Suprapubic skin (tissue), 3 donors: Measurements from ENCODE around the gene NCL.

Experiments
- EP300 ChIP-seq: sonication (generic); formaldehyde crosslinking; IDR thresholded peaks from one replicate; pipeline ENCODE4 v1.6.1; 2017; ENCODE audit warnings: antibody characterized with exemption
- POLR2A ChIP-seq, 2 donors: fragments of 450-650 bp; IDR thresholded peaks; one replicate each; pipeline ENCODE4 v1.6.1; 2017; ENCODE audit warnings: antibody characterized with exemption in 2 of 2, mild to moderate bottlenecking in 2 of 2, moderate library complexity in 2 of 2
- TF ChIP-seq, protein P1 (sequence below), 2 donors: fragments of 200-600 bp in 1 of 2; fragments of 450-650 bp in 1 of 2; sonication (generic) in 1 of 2; IDR thresholded peaks; one replicate each; pipeline ENCODE4 v1.5.1; 2016 to 2019; ENCODE audit warnings: antibody characterized with exemption in 2 of 2, mild to moderate bottlenecking in 1 of 2, moderate library complexity in 1 of 2

DNA sequence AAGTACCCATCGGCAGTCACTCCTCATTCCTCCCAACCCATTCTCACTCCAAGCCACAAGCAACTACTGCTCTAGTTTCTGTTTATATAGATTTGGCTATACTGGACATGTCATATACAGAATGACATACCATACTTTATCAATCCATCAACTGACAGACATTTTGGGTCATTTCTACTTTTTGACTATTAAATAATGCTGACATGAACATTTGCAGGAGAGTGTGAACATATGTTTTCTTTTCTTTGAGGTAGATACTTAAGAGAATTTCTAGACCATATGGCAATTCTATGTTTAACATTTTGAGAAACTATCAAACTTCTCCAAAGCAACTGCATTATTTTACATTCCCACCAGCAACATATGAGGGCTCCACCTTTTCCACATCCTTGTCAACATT lies 33.4 kb upstream of the NCL start:
- TF ChIP-seq EP300: no peak
- TF ChIP-seq, protein P1, sequence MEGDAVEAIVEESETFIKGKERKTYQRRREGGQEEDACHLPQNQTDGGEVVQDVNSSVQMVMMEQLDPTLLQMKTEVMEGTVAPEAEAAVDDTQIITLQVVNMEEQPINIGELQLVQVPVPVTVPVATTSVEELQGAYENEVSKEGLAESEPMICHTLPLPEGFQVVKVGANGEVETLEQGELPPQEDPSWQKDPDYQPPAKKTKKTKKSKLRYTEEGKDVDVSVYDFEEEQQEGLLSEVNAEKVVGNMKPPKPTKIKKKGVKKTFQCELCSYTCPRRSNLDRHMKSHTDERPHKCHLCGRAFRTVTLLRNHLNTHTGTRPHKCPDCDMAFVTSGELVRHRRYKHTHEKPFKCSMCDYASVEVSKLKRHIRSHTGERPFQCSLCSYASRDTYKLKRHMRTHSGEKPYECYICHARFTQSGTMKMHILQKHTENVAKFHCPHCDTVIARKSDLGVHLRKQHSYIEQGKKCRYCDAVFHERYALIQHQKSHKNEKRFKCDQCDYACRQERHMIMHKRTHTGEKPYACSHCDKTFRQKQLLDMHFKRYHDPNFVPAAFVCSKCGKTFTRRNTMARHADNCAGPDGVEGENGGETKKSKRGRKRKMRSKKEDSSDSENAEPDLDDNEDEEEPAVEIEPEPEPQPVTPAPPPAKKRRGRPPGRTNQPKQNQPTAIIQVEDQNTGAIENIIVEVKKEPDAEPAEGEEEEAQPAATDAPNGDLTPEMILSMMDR (IDR thresholded peaks at IDR 0.05): no peak
- TF ChIP-seq POLR2A (IDR thresholded peaks at IDR 0.05): no peak
